ENCODE results near the gene NUDC. TPM values are rescaled to one million over a fixed set of nuclear protein-coding genes. Genes with fewer than 3 reads are reported as not detected.
A peak's percentile ranks its signal among the peaks of the same experiment; 100 is the strongest.
"Not testable (repeated sequence)": the region's sequence is repeated elsewhere in the genome, so short reads cannot be mapped to it uniquely, and the experiment has no call there.

Gene NUDC
- polyA plus RNA-seq (2011; rRNA removed) (54.0 and 54.1 TPM in 2 replicates), polyA minus RNA-seq (2011; rRNA and poly(A)+ RNA removed) (30.7 and 40.5 TPM in 2 replicates)

GRCh38 chr1:26921540-26922430, at the start of gene NUDC:
NUDC (plus strand) TSS chr1:26921743; CDS start chr1:26921849, 106 bp downstream.
- POLR2A ChIA-PET = interaction anchor here (0.6 to 1.2 kb wide), 2 partner anchors 40 to 87 kb away, joined by 3 to 4 read pairs; no protein-coding TSS in a partner anchor
- Histone ChIP-seq H3K9me3 (ENCODE audit: control insufficient read depth, insufficient read depth, low read length) (peaks cover 3% of the 10 kb centered on the region; the same call in 1 of the 2 replicates), H3K27ac (ENCODE audit: low read depth, low read length) (peak within 1 kb of the TSS; percentile 61), H3K4me3 (ENCODE audit: low read depth, low read length) (peak within 1 kb of the TSS; percentile 86), H3K27me3 (ENCODE audit: control insufficient read depth, insufficient read depth, low read length) (no peaks in the 10 kb centered on the region)
- CTCF ChIA-PET = no interaction called here
- peak; percentile 90 for DNase-seq (ENCODE audit: low read depth, low spot score)
- no peak for TF ChIP-seq CTCF (IDR thresholded peaks at IDR 0.05; ENCODE audit: low read depth, low read length)

GRCh38 chr1:26873097-26873496, 48.4 kb upstream of the NUDC start:
- not testable (repeated sequence) for H3K27me3 ChIP-seq (ENCODE audit: control insufficient read depth, insufficient read depth, low read length); DNase-seq (ENCODE audit: low read depth, low spot score); H3K4me3 ChIP-seq (ENCODE audit: low read depth, low read length); H3K27ac ChIP-seq (ENCODE audit: low read depth, low read length); H3K9me3 ChIP-seq (ENCODE audit: control insufficient read depth, insufficient read depth, low read length)
- POLR2A ChIA-PET = interaction anchor here (1.2 to 1.3 kb wide), 2 partner anchors 9 to 15 kb away, joined by 3 to 4 read pairs; no protein-coding TSS in a partner anchor
- CTCF ChIA-PET = interaction anchor here (0.7 kb wide), 1 partner anchor 69 kb away, joined by 3 read pairs; no protein-coding TSS in a partner anchor

DNA sequence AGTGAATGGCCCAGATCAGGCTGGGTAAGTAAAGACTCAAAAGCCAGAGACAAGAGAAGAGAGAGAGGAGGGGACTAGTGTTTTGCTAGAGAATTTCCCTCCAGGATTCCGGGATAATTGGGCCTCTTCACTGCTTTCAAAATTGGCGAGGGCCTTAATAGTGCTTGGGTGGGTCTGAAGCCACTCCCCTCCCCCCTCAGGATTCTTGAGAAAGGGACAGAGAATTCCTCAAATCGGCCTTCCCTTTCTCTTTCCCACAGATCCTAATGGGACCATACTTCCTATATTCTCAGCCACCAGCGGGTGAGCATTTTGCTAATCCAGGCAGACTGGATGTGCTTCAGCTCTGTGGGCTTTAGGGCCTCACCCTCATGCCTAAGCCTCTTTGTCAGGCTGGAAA, 46.6 kb upstream of the NUDC start:
- no peak for TF ChIP-seq CTCF (IDR thresholded peaks at IDR 0.05; ENCODE audit: low read depth, low read length)
- CTCF ChIA-PET = no interaction called here
- Histone ChIP-seq H3K27ac (ENCODE audit: low read depth, low read length) (no peak overlapping the region), H3K9me3 (ENCODE audit: control insufficient read depth, insufficient read depth, low read length) (no peaks in the 10 kb centered on the region), H3K27me3 (ENCODE audit: control insufficient read depth, insufficient read depth, low read length) (no peaks in the 10 kb centered on the region), H3K4me3 (ENCODE audit: low read depth, low read length) (no peak overlapping the region)
- no peak for DNase-seq (ENCODE audit: low read depth, low spot score)
- POLR2A ChIA-PET = no interaction called here

DNA sequence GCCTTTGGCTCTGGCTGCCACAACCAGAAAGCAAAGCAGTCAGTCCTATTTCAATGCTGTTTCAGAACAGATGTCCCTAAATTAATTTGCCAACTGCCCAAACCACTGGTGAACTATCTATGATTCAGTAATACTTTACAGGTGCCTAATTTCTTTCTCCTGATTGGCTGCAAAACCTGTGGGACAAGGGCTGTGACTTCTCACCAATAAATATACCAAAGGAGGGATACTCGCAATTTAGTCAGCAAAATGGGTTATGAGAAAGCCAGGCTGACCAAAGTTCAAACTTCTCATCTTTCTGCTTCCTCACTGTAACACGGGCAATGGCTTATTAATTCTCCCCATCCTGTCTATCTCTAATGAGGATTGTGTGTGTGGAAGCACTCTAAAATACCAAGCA, 44.2 kb upstream of the NUDC start:
- H3K4me3 ChIP-seq (ENCODE audit: low read depth, low read length) = no peak overlapping the region
- POLR2A ChIA-PET = interaction anchor here (1.1 kb wide), 1 partner anchor 13 kb away, joined by 3 read pairs; no protein-coding TSS in a partner anchor
- H3K9me3 ChIP-seq (ENCODE audit: control insufficient read depth, insufficient read depth, low read length) = no peaks in the 10 kb centered on the region
- no peak for TF ChIP-seq CTCF (IDR thresholded peaks at IDR 0.05; ENCODE audit: low read depth, low read length)
- CTCF ChIA-PET = interaction anchor here (0.7 to 1.7 kb wide), 4 partner anchors 9 to 87 kb away, joined by 3 to 6 read pairs (median 5); no protein-coding TSS in a partner anchor
- no peaks in the 10 kb centered on the region for H3K27me3 ChIP-seq (ENCODE audit: control insufficient read depth, insufficient read depth, low read length)
- no peak for DNase-seq (ENCODE audit: low read depth, low spot score)
- H3K27ac ChIP-seq (ENCODE audit: low read depth, low read length) = no peak overlapping the region

DNA sequence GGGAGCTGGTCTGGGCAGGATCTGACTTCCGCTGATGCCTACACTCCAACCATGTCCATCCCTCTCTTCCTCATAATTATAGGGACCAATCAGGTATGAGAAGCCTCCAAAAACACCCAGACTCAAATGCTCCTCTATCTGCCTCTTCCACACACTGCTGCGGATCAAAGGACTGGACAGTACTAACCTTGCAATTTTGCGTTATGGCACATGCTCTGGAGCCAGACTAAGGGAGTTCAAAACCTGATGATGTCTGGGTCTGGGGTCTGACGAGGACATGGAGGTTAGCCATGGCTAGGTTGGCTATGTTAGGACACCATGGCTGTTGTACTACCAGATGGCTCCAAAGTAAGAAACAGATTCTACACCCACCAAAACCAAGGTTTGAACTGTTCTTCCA, 41.8 kb upstream of the NUDC start:
- Histone ChIP-seq H3K9me3 (ENCODE audit: control insufficient read depth, insufficient read depth, low read length) (no peaks in the 10 kb centered on the region), H3K27ac (ENCODE audit: low read depth, low read length) (no peak overlapping the region), H3K27me3 (ENCODE audit: control insufficient read depth, insufficient read depth, low read length) (no peaks in the 10 kb centered on the region), H3K4me3 (ENCODE audit: low read depth, low read length) (no peak overlapping the region)
- ChIA-PET CTCF (interaction anchor here (2.1 to 2.2 kb wide), 2 partner anchors 277 to 281 kb away, joined by 5 to 13 read pairs; no protein-coding TSS in a partner anchor), POLR2A (interaction anchor here (0.7 to 1.6 kb wide), 2 partner anchors 15 to 958 kb away, joined by 3 read pairs; no protein-coding TSS in a partner anchor)
- no peak for TF ChIP-seq CTCF (IDR thresholded peaks at IDR 0.05; ENCODE audit: low read depth, low read length)
- DNase-seq (ENCODE audit: low read depth, low spot score) = no peak

DNA sequence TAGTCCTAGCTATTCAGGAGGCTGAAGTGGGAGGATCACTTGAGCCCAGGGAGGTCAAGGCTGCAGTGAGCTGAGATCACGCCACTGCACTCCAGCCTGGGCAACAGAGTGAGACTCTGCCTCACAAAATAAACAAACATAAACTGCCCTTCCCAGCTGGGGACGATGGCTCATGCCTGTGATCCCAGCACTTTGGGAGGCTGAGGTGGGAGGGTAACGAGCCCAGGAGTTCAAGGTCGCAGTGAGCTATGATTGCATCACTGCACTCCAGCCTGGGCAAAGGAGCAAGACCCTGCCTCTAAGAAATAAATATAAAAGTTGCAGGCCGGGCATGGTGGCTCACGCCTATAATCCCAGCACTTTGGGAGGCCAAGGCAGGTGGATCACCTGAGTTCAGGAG, 39.9 kb upstream of the NUDC start:
- not testable (repeated sequence) for H3K27me3 ChIP-seq (ENCODE audit: control insufficient read depth, insufficient read depth, low read length); H3K9me3 ChIP-seq (ENCODE audit: control insufficient read depth, insufficient read depth, low read length); H3K27ac ChIP-seq (ENCODE audit: low read depth, low read length); H3K4me3 ChIP-seq (ENCODE audit: low read depth, low read length); DNase-seq (ENCODE audit: low read depth, low spot score)
- CTCF ChIA-PET = interaction anchor here (0.9 kb wide), 1 partner anchor 93 kb away, joined by 3 read pairs; no protein-coding TSS in a partner anchor
- POLR2A ChIA-PET = interaction anchor here (0.6 to 1.3 kb wide), 2 partner anchors 9 to 45 kb away, joined by 4 to 5 read pairs; partner anchors contain the start of gene GPN2

All from AG04450 (cell line).